Gastroesophageal sphincter (tissue), 3 donors: ENCODE results near the gene GAL3ST1.

Source experiments
- CTCF ChIP-seq, 4 experiments: fragments of 200-600 bp in 2 of 4; fragments of 450-650 bp in 2 of 4; sonication (generic) in 1 of 4; IDR thresholded peaks; one replicate each; pipeline ENCODE4 v1.5.1; 2017 to 2019; ENCODE audit warnings: antibody characterized with exemption in 4 of 4, mild to moderate bottlenecking in 2 of 4, moderate library complexity in 2 of 4
- EP300 ChIP-seq: sonication (generic); formaldehyde crosslinking; IDR thresholded peaks from one replicate; pipeline ENCODE4 v1.6.1; 2017; ENCODE audit warnings: antibody characterized with exemption, mild to moderate bottlenecking
- POLR2A ChIP-seq, 2 donors: fragments of 450-650 bp; IDR thresholded peaks; one replicate each; pipeline ENCODE4 v1.6.1; 2017; ENCODE audit warnings: antibody characterized with exemption in 2 of 2, mild to moderate bottlenecking in 2 of 2, moderate library complexity in 1 of 2
- POLR2AphosphoS5 ChIP-seq: sonication (generic); formaldehyde crosslinking; IDR thresholded peaks from one replicate; pipeline ENCODE4 v1.6.1; 2017; ENCODE audit warnings: antibody characterized with exemption

GRCh38 chr22:30511911-30512310 is 62.6 kb downstream of the GAL3ST1 start:
- TF ChIP-seq CTCF (IDR thresholded peaks at IDR 0.05) (no peak), POLR2A (IDR thresholded peaks at IDR 0.05) (no peak), POLR2AphosphoS5 (no peak), EP300 (no peak)
